ENCODE results near the gene DOCK10. TPM values are rescaled to one million over a fixed set of nuclear protein-coding genes. Genes with fewer than 3 reads are reported as not detected.

DOCK10 gene
- total RNA-seq, 5 donors from 2014 or later (not counting 1 experiment from before 2014, with no cell fraction given), result 206 to 266 (median 235) TPM

DNA sequence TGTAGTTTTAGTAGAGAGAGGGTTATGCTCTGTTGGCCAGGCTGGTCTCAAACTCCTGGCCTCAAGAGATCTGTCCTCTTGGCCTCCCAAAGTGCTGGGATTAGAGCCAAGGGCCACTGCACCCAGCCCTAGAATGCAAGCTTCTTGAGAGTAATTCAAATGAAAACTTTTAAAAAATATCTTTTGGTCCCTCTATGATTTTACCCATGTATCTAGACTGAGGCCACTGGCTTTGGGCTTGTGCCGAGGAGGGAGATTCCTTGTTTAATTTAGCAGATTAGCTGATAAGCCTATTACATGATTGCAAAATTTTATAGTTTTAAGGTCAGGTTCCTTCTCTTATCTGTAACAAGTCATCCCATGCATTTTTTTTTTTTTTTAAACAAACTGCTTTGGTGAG, 266.6 kb downstream of the DOCK10 start:
- H3K27ac Mint-ChIP-seq, result peak overlapping the region in 1 of 2 donors; percentile 11
- H3K36me3 ChIP-seq (ENCODE audit: control insufficient read depth in 2 of 2, extremely low read depth in 1 of 2, insufficient read depth in 1 of 2, low read length in 1 of 2), result peaks cover 25 to 73% of the 10 kb centered on the region in 2 donors
- H3K9me3 Mint-ChIP-seq, result no peaks in the 10 kb centered on the region
- H3K9me3 ChIP-seq, result no peaks in the 10 kb centered on the region
- H3K4me1 ChIP-seq (ENCODE audit: control insufficient read depth in 1 of 2, extremely low read depth in 1 of 2, insufficient read depth in 2 of 2, low read length in 2 of 2), result no peaks in the 10 kb centered on the region
- POLR2A ChIA-PET, result no interaction called here
- peaks cover 60% of the 10 kb centered on the region for H3K36me3 Mint-ChIP-seq
- peaks cover 0 to 19% (median 3%) of the 10 kb centered on the region in 3 donors for H3K4me1 Mint-ChIP-seq
- ATAC-seq (replicated peaks in 1 of 4) (no peak), DNase-seq (no peak)
- WGBS (ENCODE audit: insufficient coverage), result no CpG with 5 or more reads among the region's 1 CpG
- H3K27me3 ChIP-seq (replicated peaks in 1 of 2; ENCODE audit: control insufficient read depth in 2 of 2, extremely low read depth in 1 of 2, insufficient read depth in 2 of 2, low read length in 1 of 2), result no peaks in the 10 kb centered on the region
- H3K27me3 Mint-ChIP-seq, result no peaks in the 10 kb centered on the region
- H3K27ac ChIP-seq (ENCODE audit: low read length), result no peak overlapping the region
- H3K4me3 ChIP-seq (ENCODE audit: control insufficient read depth in 1 of 2, extremely low read depth in 1 of 2, low read length in 1 of 2), result no peak overlapping the region
- H3K4me3 Mint-ChIP-seq, result no peak overlapping the region
- CTCF ChIA-PET, result interaction anchor here (0.8 to 1.0 kb wide), 2 partner anchors 124 to 419 kb away, joined by 3 to 5 read pairs; no protein-coding TSS in a partner anchor

DNA sequence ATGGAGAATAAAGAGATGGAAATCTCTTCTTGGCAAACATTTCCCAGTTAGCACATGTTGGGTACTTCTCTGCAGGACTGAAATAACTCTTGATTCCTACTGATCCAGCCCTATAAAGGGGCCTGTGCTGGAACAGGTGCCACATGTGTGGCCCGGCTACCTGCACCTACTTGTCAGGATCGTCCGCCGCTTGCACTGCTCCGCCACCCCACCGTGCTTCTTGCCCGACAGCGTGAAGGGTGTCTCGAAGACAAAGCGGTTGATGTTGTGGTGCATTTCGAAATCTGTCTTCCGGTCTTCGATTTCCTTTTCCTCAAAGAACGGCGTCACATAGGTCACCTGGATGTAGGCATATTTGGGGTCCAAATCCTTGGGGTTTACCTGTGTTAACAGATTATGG, 267.5 kb downstream of the DOCK10 start:
- no peak overlapping the region for H3K4me3 Mint-ChIP-seq
- Histone ChIP-seq H3K27ac (ENCODE audit: low read length) (no peak overlapping the region), H3K36me3 (ENCODE audit: control insufficient read depth in 2 of 2, extremely low read depth in 1 of 2, insufficient read depth in 1 of 2, low read length in 1 of 2) (peaks cover 31 to 82% of the 10 kb centered on the region in 2 donors), H3K9me3 (no peaks in the 10 kb centered on the region), H3K4me3 (ENCODE audit: control insufficient read depth in 1 of 2, extremely low read depth in 1 of 2, low read length in 1 of 2) (no peak overlapping the region), H3K4me1 (ENCODE audit: control insufficient read depth in 1 of 2, extremely low read depth in 1 of 2, insufficient read depth in 2 of 2, low read length in 2 of 2) (no peaks in the 10 kb centered on the region), H3K27me3 (replicated peaks in 1 of 2; ENCODE audit: control insufficient read depth in 2 of 2, extremely low read depth in 1 of 2, insufficient read depth in 2 of 2, low read length in 1 of 2) (no peaks in the 10 kb centered on the region)
- CTCF ChIA-PET, result no interaction called here
- POLR2A ChIA-PET, result interaction anchor here in 1 of 2 donors (0.6 kb wide), 1 partner anchor 26 kb away, joined by 3 read pairs; no protein-coding TSS in a partner anchor
- H3K36me3 Mint-ChIP-seq, result peaks cover 69% of the 10 kb centered on the region
- H3K27ac Mint-ChIP-seq, result no peak overlapping the region
- no peaks in the 10 kb centered on the region for H3K9me3 Mint-ChIP-seq
- no peak for ATAC-seq (replicated peaks in 1 of 4)
- no peak for DNase-seq
- no peaks in the 10 kb centered on the region for H3K27me3 Mint-ChIP-seq
- H3K4me1 Mint-ChIP-seq, result peaks cover 0 to 20% (median 3%) of the 10 kb centered on the region in 3 donors
- WGBS (ENCODE audit: insufficient coverage), result 100% methylated on average over 14 of the region's 15 CpGs

DNA sequence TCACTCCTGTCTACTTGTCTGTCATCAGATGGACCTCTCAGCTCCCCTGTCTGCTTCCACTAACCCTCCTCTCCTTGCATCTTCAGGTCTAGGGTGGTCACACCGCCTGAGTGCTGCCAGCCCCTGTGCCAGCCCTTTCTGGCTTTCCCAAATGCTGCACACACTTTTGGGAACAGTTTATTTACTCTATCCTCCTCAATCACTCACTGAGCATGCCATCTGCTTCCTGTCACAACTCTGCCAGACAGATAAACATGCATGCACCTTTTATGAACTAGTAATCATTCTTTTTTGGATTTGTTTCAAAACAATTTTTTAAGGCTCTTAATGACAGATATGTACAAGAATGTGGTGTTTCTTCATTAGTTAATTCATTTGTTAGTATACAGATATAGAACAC, 269.8 kb downstream of the DOCK10 start:
- no peaks in the 10 kb centered on the region for H3K4me1 ChIP-seq (ENCODE audit: control insufficient read depth in 1 of 2, extremely low read depth in 1 of 2, insufficient read depth in 2 of 2, low read length in 2 of 2)
- CTCF ChIA-PET, result interaction anchor here in 1 of 2 donors (1.2 kb wide), 1 partner anchor 9 kb away, joined by 3 read pairs; no protein-coding TSS in a partner anchor
- no peak overlapping the region for H3K4me3 ChIP-seq (ENCODE audit: control insufficient read depth in 1 of 2, extremely low read depth in 1 of 2, low read length in 1 of 2)
- Mint-ChIP-seq H3K27ac (peak overlapping the region; percentile 24 to 36), H3K9me3 (no peaks in the 10 kb centered on the region), H3K36me3 (peaks cover 83% of the 10 kb centered on the region), H3K4me3 (no peak overlapping the region), H3K4me1 (peaks cover 2 to 33% (median 6%) of the 10 kb centered on the region in 3 donors), H3K27me3 (no peaks in the 10 kb centered on the region)
- H3K27me3 ChIP-seq (replicated peaks in 1 of 2; ENCODE audit: control insufficient read depth in 2 of 2, extremely low read depth in 1 of 2, insufficient read depth in 2 of 2, low read length in 1 of 2), result no peaks in the 10 kb centered on the region
- WGBS (ENCODE audit: insufficient coverage), result 100% methylated on average over 1 of the region's 1 CpG
- H3K27ac ChIP-seq (ENCODE audit: low read length), result no peak overlapping the region
- no peaks in the 10 kb centered on the region for H3K9me3 ChIP-seq
- peaks cover 35 to 96% of the 10 kb centered on the region in 2 donors for H3K36me3 ChIP-seq (ENCODE audit: control insufficient read depth in 2 of 2, extremely low read depth in 1 of 2, insufficient read depth in 1 of 2, low read length in 1 of 2)
- POLR2A ChIA-PET, result no interaction called here
- ATAC-seq (replicated peaks in 1 of 4), result no peak
- no peak for DNase-seq

DNA sequence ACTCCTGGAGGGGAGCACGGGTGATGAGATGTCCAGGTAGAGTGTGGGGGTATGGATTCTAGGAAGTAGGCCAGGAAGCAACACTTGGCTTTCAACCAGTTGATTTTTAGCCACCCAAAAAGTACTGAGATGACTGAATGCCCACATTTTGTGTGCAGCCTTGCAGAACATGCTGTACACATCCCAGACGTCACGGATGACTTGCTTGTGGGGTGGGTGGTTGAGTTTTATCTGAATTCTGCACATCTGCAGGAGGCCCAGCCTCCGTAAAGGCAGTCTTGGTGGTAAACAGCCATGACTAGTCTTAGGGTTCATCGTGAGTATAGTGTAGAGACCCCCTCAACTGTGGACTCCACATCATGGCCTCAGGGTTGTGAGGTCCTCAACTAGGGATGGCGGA, 272.8 kb downstream of the DOCK10 start:
- ATAC-seq (replicated peaks in 1 of 4) (no peak), DNase-seq (no peak)
- Mint-ChIP-seq H3K9me3 (no peaks in the 10 kb centered on the region), H3K27me3 (no peaks in the 10 kb centered on the region), H3K36me3 (peaks cover 89% of the 10 kb centered on the region), H3K4me3 (no peak overlapping the region), H3K4me1 (peaks cover 19 to 48% (median 23%) of the 10 kb centered on the region in 3 donors), H3K27ac (peak overlapping the region; percentile 12 to 13)
- WGBS (ENCODE audit: insufficient coverage), result 80% methylated on average over 3 of the region's 6 CpGs
- ChIA-PET CTCF (no interaction called here), POLR2A (no interaction called here)
- Histone ChIP-seq H3K27me3 (replicated peaks in 1 of 2; ENCODE audit: control insufficient read depth in 2 of 2, extremely low read depth in 1 of 2, insufficient read depth in 2 of 2, low read length in 1 of 2) (no peaks in the 10 kb centered on the region), H3K4me1 (ENCODE audit: control insufficient read depth in 1 of 2, extremely low read depth in 1 of 2, insufficient read depth in 2 of 2, low read length in 2 of 2) (peaks cover 2 to 6% of the 10 kb centered on the region in 2 experiments), H3K9me3 (no peaks in the 10 kb centered on the region), H3K27ac (ENCODE audit: low read length) (no peak overlapping the region), H3K4me3 (ENCODE audit: control insufficient read depth in 1 of 2, extremely low read depth in 1 of 2, low read length in 1 of 2) (no peak overlapping the region), H3K36me3 (ENCODE audit: control insufficient read depth in 2 of 2, extremely low read depth in 1 of 2, insufficient read depth in 1 of 2, low read length in 1 of 2) (peaks cover 26 to 89% of the 10 kb centered on the region in 2 donors)

DNA sequence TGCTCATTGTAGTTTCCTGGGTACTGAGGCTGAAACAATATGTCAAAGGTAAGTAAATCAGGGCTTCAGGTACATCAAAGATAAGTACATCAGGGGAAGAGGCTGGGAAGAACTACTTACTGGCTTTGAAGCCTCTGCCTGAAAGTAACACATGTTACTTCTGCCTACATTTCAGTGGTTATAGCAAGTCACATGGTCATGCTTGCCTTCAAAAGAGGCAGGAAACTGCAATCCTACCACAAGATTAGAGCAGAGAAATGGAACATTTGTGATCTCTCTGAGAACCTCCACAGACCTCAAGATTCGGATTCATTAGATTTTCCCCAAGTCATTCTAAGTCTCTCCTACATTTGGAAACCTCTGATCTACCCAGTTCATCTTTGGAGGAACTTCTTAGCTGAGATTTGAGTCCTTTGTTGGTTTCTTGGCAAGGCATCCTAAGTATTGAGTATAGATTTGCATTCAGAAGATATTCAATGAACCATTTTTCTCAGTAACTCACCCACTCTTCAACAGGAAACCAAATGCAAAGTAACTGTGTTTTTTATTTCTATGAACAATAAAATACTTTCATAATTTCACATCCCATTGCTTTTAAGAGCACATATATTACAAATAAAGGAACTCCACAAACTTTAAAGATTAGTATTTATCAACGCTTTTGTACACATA, 277.6 kb downstream of the DOCK10 start:
- H3K27me3 ChIP-seq (replicated peaks in 1 of 2; ENCODE audit: control insufficient read depth in 2 of 2, extremely low read depth in 1 of 2, insufficient read depth in 2 of 2, low read length in 1 of 2), result no peaks in the 10 kb centered on the region
- H3K4me3 Mint-ChIP-seq, result peak overlapping the region in 1 of 3 donors; percentile 9
- DNase-seq (peak in 8 of 35 experiments; percentile 2 to 42 (median 6)), ATAC-seq (replicated peaks in 1 of 4) (peak; percentile 63 to 88 (median 82))
- H3K27me3 Mint-ChIP-seq, result no peaks in the 10 kb centered on the region
- POLR2A ChIA-PET, result interaction anchor here in 1 of 2 donors (0.6 kb wide), 1 partner anchor 78 kb away, joined by 4 read pairs; no protein-coding TSS in a partner anchor
- peaks cover 91% of the 10 kb centered on the region for H3K36me3 Mint-ChIP-seq
- no peak overlapping the region for H3K4me3 ChIP-seq (ENCODE audit: control insufficient read depth in 1 of 2, extremely low read depth in 1 of 2, low read length in 1 of 2)
- no peaks in the 10 kb centered on the region for H3K9me3 ChIP-seq
- H3K4me1 Mint-ChIP-seq, result peaks cover 29 to 58% (median 35%) of the 10 kb centered on the region in 3 donors
- no peak overlapping the region for H3K27ac ChIP-seq (ENCODE audit: low read length)
- CTCF ChIA-PET, result interaction anchor here (0.7 to 2.2 kb wide), 2 partner anchors 13 to 68 kb away, joined by 3 to 6 read pairs; no protein-coding TSS in a partner anchor
- H3K27ac Mint-ChIP-seq, result peak overlapping the region; percentile 82 to 90
- H3K4me1 ChIP-seq (ENCODE audit: control insufficient read depth in 1 of 2, extremely low read depth in 1 of 2, insufficient read depth in 2 of 2, low read length in 2 of 2), result peaks cover 6 to 7% of the 10 kb centered on the region in 2 experiments
- H3K9me3 Mint-ChIP-seq, result peaks cover 6 to 11% (median 7%) of the 10 kb centered on the region in 3 donors
- H3K36me3 ChIP-seq (ENCODE audit: control insufficient read depth in 2 of 2, extremely low read depth in 1 of 2, insufficient read depth in 1 of 2, low read length in 1 of 2), result peaks cover 17 to 78% of the 10 kb centered on the region in 2 donors
- WGBS (ENCODE audit: insufficient coverage), result no CpG with 5 or more reads among the region's 2 CpGs

DNA sequence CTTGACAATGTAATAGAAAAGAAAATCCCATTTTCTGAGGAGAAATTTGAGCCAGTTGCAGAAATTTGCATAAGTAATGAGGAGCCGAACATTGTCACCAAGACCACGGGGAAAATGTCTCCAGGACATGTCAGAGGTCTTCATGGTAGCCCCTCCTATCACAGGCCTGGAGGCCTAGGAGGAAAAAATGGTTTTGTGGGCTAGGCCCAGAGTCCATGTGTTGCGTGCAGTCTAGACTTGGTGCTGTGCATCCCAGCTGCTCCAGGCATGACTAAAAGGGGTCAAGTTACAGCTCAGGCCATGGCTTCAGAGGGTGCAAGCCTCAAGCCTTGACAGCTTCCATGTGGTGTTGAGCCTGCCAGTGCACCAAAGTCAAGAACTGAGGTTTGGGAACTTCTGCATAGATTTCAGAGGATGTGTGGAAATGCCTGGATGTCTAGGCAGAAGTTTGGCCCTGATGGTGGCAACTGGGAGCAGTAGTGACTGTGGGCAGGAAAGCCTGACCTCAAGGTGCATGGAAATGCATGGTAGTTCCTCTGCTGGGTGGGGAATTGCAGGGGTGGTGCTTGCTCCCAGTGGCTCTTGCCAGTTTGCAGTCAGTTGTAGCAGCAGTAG, 284.2 kb downstream of the DOCK10 start:
- Mint-ChIP-seq H3K4me3 (no peak overlapping the region), H3K27ac (peak overlapping the region in 1 of 2 donors; percentile 41), H3K9me3 (peaks cover 21 to 42% (median 32%) of the 10 kb centered on the region in 3 donors), H3K4me1 (peaks cover under 1 to 4% (median 1%) of the 10 kb centered on the region in 3 donors), H3K36me3 (peaks cover 53% of the 10 kb centered on the region), H3K27me3 (no peaks in the 10 kb centered on the region)
- ChIA-PET POLR2A (no interaction called here), CTCF (no interaction called here)
- DNase-seq (no peak), ATAC-seq (replicated peaks in 1 of 4) (no peak)
- Histone ChIP-seq H3K36me3 (ENCODE audit: control insufficient read depth in 2 of 2, extremely low read depth in 1 of 2, insufficient read depth in 1 of 2, low read length in 1 of 2) (peaks cover 15 to 34% of the 10 kb centered on the region in 2 donors), H3K9me3 (no peaks in the 10 kb centered on the region), H3K27ac (ENCODE audit: low read length) (no peak overlapping the region), H3K27me3 (replicated peaks in 1 of 2; ENCODE audit: control insufficient read depth in 2 of 2, extremely low read depth in 1 of 2, insufficient read depth in 2 of 2, low read length in 1 of 2) (no peaks in the 10 kb centered on the region), H3K4me1 (ENCODE audit: control insufficient read depth in 1 of 2, extremely low read depth in 1 of 2, insufficient read depth in 2 of 2, low read length in 2 of 2) (no peaks in the 10 kb centered on the region), H3K4me3 (ENCODE audit: control insufficient read depth in 1 of 2, extremely low read depth in 1 of 2, low read length in 1 of 2) (peak overlapping the region in 1 of 2 donors; percentile 23)
- WGBS (ENCODE audit: insufficient coverage), result 89% methylated on average over 1 of the region's 3 CpGs
